Parietal lobe (tissue), 1 donor: ENCODE results near the gene RPS4Y2. TPM values are rescaled to one million over a fixed set of nuclear protein-coding genes. Genes with fewer than 3 reads are reported as not detected.

Experiments
- total RNA-seq: library from RNA; depleted of rRNA; stranded (reverse); fragments of >200 nt; gene quantifications from one replicate; pipeline ENCODE4 v1.2.3, GENCODE V29; 2014

The RPS4Y2 gene
- total RNA-seq, result not detected

GRCh38 chrY:20755808-20756207 is at the start of gene RPS4Y2:
TSS of gene RPS4Y2 (plus strand) at chrY:20756108. CDS start at chrY:20756164, 56 bp downstream.

Other genes starting within 250 kb of the RPS4Y2 start
- 8.1 TPM for gene EIF1AY, start 180.3 kb upstream of the RPS4Y2 start, total RNA-seq